ENCODE data around the gene SLC44A4. TPM values are rescaled to one million over a fixed set of nuclear protein-coding genes. Genes with fewer than 3 reads are reported as not detected.
A peak's percentile ranks its signal among the peaks of the same experiment; 100 is the strongest.

SLC44A4 gene
- total RNA-seq, 1 experiment from 2014 or later: 3.8 TPM

GRCh38 chr6:31871046-31871659 is 7.6 kb downstream of the SLC44A4 start:
- H3K4me2 ChIP-seq (ENCODE audit: insufficient read depth, insufficient read length, low read length): no peak overlapping the region
- H3K4ac ChIP-seq (ENCODE audit: low read depth, low read length): no peak overlapping the region
- TF ChIP-seq CTCF (conservative IDR thresholded peaks at IDR 0.05): no peak
- H2AFZ ChIP-seq (ENCODE audit: low read length): no peak overlapping the region
- no peaks in the 10 kb centered on the region for H3K79me2 ChIP-seq (ENCODE audit: insufficient read depth, low read length)
- no peak overlapping the region; the same call in 1 of the 2 replicates for H3K14ac ChIP-seq (ENCODE audit: insufficient read depth, low read length)
- H2BK12ac ChIP-seq (ENCODE audit: insufficient read length, low read depth, low read length): no peak overlapping the region
- Mint-ChIP-seq H3K27me3 (ENCODE audit: low read depth) (no peaks in the 10 kb centered on the region; the same call in 1 of the 2 replicates), H3K4me3 (peak overlapping the region in 1 of 2 experiments; percentile 27; a peak in 1 of 5 replicates), H3K27ac (peak overlapping the region in 1 of 3 experiments; percentile 67; a peak in 2 of 7 replicates), H3K4me1 (peaks cover 10 to 26% of the 10 kb centered on the region in 2 experiments), H3K36me3 (ENCODE audit: insufficient read depth in 1 of 3, low read depth in 3 of 3) (no peaks in the 10 kb centered on the region), H3K9me3 (no peaks in the 10 kb centered on the region)
- no peak overlapping the region for H2AK5ac ChIP-seq (ENCODE audit: insufficient read length, low read length)
- H2BK20ac ChIP-seq (ENCODE audit: low read depth, low read length, poor library complexity, severe bottlenecking): no peak overlapping the region
- H3K23ac ChIP-seq (ENCODE audit: insufficient read length, low read depth, low read length): no peak overlapping the region
- H4K91ac ChIP-seq (ENCODE audit: insufficient read length, low read depth, low read length): no peak overlapping the region
- no CpG with 5 or more reads among the region's 9 CpGs for WGBS (ENCODE audit: extremely low coverage, insufficient read length, low lambda C conversion rate)
- no peak overlapping the region for H4K8ac ChIP-seq (replicated peaks; ENCODE audit: insufficient read length, low read depth, low read length)
- no peaks in the 10 kb centered on the region for H4K20me1 ChIP-seq (ENCODE audit: control insufficient read depth, insufficient read depth, insufficient read length)
- H3K9me3 ChIP-seq (ENCODE audit: control insufficient read depth, low read depth, low read length): no peaks in the 10 kb centered on the region
- peaks cover 3% of the 10 kb centered on the region; the same call in 1 of the 2 replicates for H3K4me1 ChIP-seq (ENCODE audit: insufficient read depth, low read length)
- H3K23me2 ChIP-seq (ENCODE audit: insufficient read length, low read depth, low read length, poor library complexity, severe bottlenecking): no peaks in the 10 kb centered on the region
- no peak overlapping the region for H2BK15ac ChIP-seq (ENCODE audit: low read depth, low read length)
- no peak for DNase-seq
- H4K5ac ChIP-seq (ENCODE audit: insufficient read length, low read depth, low read length): no peak overlapping the region
- H3K27me3 ChIP-seq (ENCODE audit: insufficient read depth, low read length): no peaks in the 10 kb centered on the region
- no peak overlapping the region for H3T11ph ChIP-seq (ENCODE audit: low read length)
- H3K56ac ChIP-seq (ENCODE audit: insufficient read length, low read depth, low read length): no peak overlapping the region
- H2BK5ac ChIP-seq (ENCODE audit: insufficient read length, low read length): no peak overlapping the region
- H2BK120ac ChIP-seq (ENCODE audit: low read depth, low read length, poor library complexity, severe bottlenecking): no peak overlapping the region
- H3K27ac ChIP-seq (ENCODE audit: insufficient read length, low read depth, low read length): no peak overlapping the region
- H3K9ac ChIP-seq (ENCODE audit: extremely low read depth, insufficient read length, low read length): no peak overlapping the region
- H3K79me1 ChIP-seq (ENCODE audit: insufficient read depth, low read depth, low read length, poor library complexity, severe bottlenecking): no peaks in the 10 kb centered on the region
- no peak overlapping the region for H3K18ac ChIP-seq (ENCODE audit: insufficient read length, low read depth, low read length)
